Fibroblast of lung (primary cell): ENCODE measurements around the gene KCNN4. TPM values are rescaled to one million over a fixed set of nuclear protein-coding genes. Genes with fewer than 3 reads are reported as not detected.

ENCODE experiments used
- DNase-seq, 2 donors: peaks; one replicate each; pipeline versions ENCODE4 v3.0.0 to v3.0.0-alpha.2; 2010; ENCODE audit warnings: low read depth in 2 of 2
- H2AFZ ChIP-seq: 2 replicates; pipeline ENCODE4 v1.5.1; 2012; ENCODE audit warnings: low read length, control low read depth, inconsistent platforms
- H3K27ac ChIP-seq: 2 replicates; pipeline ENCODE4 v1.5.1; 2011; ENCODE audit warnings: low read length, control low read depth; ENCODE audit not compliant: insufficient read depth
- H3K27me3 ChIP-seq: 2 replicates; pipeline ENCODE4 v1.5.1; 2011; ENCODE audit warnings: mild to moderate bottlenecking, low read length; ENCODE audit not compliant: control insufficient read depth, insufficient read depth
- H3K36me3 ChIP-seq: 2 replicates; pipeline ENCODE4 v1.5.1; 2011; ENCODE audit warnings: low read length; ENCODE audit not compliant: control insufficient read depth, insufficient read depth
- H3K4me1 ChIP-seq: 2 replicates; pipeline ENCODE4 v1.5.1; 2011; ENCODE audit warnings: low read length; ENCODE audit not compliant: control insufficient read depth, insufficient read depth; ENCODE audit errors: extremely low read depth
- H3K4me2 ChIP-seq: 2 replicates; pipeline ENCODE4 v1.5.1; 2011; ENCODE audit warnings: low read length, control low read depth; ENCODE audit not compliant: insufficient read depth; ENCODE audit errors: extremely low read depth
- H3K4me3 ChIP-seq, 4 experiments: fragments of 200-600 bp in 1 of 4; sonication (generic) in 1 of 4; replicated peaks in 1 of 4; 2 replicates each; pipeline ENCODE4 v1.5.1; 2011 to 2016; ENCODE audit warnings: low read length in 4 of 4, low read depth in 3 of 4, mild to moderate bottlenecking in 3 of 4, control low read depth in 2 of 4, inconsistent platforms in 1 of 4, mixed read lengths in 1 of 4; ENCODE audit not compliant: insufficient read depth in 1 of 4; ENCODE audit errors: control extremely low read depth in 1 of 4
- H3K79me2 ChIP-seq: 2 replicates; pipeline ENCODE4 v1.5.1; 2012; ENCODE audit warnings: mild to moderate bottlenecking, low read length, inconsistent platforms; ENCODE audit not compliant: control insufficient read depth, insufficient read depth
- H3K9ac ChIP-seq: 2 replicates; pipeline ENCODE4 v1.5.1; 2011; ENCODE audit warnings: mild to moderate bottlenecking, low read length, control low read depth; ENCODE audit not compliant: insufficient read depth
- H3K9me3 ChIP-seq: 2 replicates; pipeline ENCODE4 v1.5.1; 2012; ENCODE audit warnings: low read depth, low read length; ENCODE audit not compliant: control insufficient read depth, insufficient read depth
- H4K20me1 ChIP-seq: 2 replicates; pipeline ENCODE4 v1.5.1; 2011; ENCODE audit warnings: low read length; ENCODE audit not compliant: control insufficient read depth, insufficient read depth; ENCODE audit errors: extremely low read depth
- CTCF ChIP-seq, 2 donors: IDR thresholded peaks in 1 of 2; conservative IDR thresholded peaks in 1 of 2; 1 replicate in 1 of 2; 2 replicates in 1 of 2; pipeline ENCODE4 v1.5.1; 2011 to 2012; ENCODE audit warnings: low read length in 2 of 2, control low read depth in 1 of 2, inconsistent platforms in 1 of 2, low read depth in 1 of 2, mild to moderate bottlenecking in 1 of 2
- EZH2 ChIP-seq: IDR thresholded peaks from 2 replicates; pipeline ENCODE4 v1.5.1; 2012; ENCODE audit warnings: low read length, control low read depth, mild to moderate bottlenecking; ENCODE audit errors: missing control alignments
- polyA plus RNA-seq, 2 donors: library from polyadenylated mRNA; depleted of rRNA in 1 of 2; stranded (reverse) in 1 of 2; unstranded in 1 of 2; fragments of >200 nt; gene quantifications; 2 replicates each; pipeline ENCODE4 v1.2.1, GENCODE V29; 2011 to 2012; ENCODE audit warnings: missing spikeins in 1 of 2
- total RNA-seq: library from RNA; depleted of rRNA; stranded (reverse); fragments of >200 nt; gene quantifications from 2 replicates; pipeline ENCODE4 v1.2.1, GENCODE V29; 2014

KCNN4 gene
- total and polyA plus RNA-seq, 2 donors (not counting 1 experiment from before 2014, with no cell fraction given): 0.41 to 0.83 TPM

- H3K4me1 ChIP-seq: peaks cover 22% of the 10 kb centered on the region
- peak in 1 of 2 donors; percentile 71 for DNase-seq
- H2AFZ ChIP-seq: no peak overlapping the region
- H4K20me1 ChIP-seq: no peaks in the 10 kb centered on the region
- no peaks in the 10 kb centered on the region for H3K79me2 ChIP-seq
- TF ChIP-seq EZH2: no peak
- TF ChIP-seq CTCF (conservative IDR thresholded peaks at IDR 0.05 in 1 of 2, IDR thresholded peaks at IDR 0.05 in 1 of 2; ENCODE audit: low read depth in 1 of 2, low read length in 2 of 2): no peak
- peak overlapping the region; percentile 45 for H3K27ac ChIP-seq
- no peak overlapping the region for H3K9ac ChIP-seq
- no peaks in the 10 kb centered on the region for H3K9me3 ChIP-seq
- H3K4me2 ChIP-seq: peak overlapping the region; percentile 37
- H3K36me3 ChIP-seq: no peaks in the 10 kb centered on the region
- no peaks in the 10 kb centered on the region for H3K27me3 ChIP-seq
- no peak overlapping the region for H3K4me3 ChIP-seq
Measured at GRCh38 chr19:43763473-43763939, 17.3 kb downstream of the KCNN4 start.

DNA sequence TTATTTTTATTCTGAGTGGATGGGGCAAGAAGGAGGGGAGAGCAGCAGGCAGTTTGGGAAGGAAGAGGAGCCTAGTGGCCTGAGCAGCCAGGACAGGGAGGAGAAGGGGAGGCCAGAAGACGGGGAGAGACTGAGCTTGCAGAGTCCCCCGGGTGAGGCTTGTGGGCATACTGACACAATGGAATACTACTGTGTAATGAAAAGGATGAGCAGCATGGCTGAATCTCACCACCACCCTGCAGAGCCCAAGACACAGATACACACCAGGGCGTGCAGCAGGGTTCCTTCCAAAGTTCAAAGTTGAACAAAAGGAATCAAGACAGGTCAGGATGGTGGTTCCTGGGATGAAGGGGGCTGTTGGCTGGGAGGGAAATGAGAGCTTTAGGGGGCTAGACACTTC, 18.0 kb downstream of the KCNN4 start:
- Histone ChIP-seq H3K79me2 (no peaks in the 10 kb centered on the region), H3K36me3 (no peaks in the 10 kb centered on the region), H3K27ac (no peak overlapping the region), H2AFZ (no peak overlapping the region), H3K4me2 (no peak overlapping the region), H4K20me1 (no peaks in the 10 kb centered on the region), H3K4me3 (no peak overlapping the region), H3K9ac (no peak overlapping the region), H3K9me3 (no peaks in the 10 kb centered on the region), H3K27me3 (no peaks in the 10 kb centered on the region), H3K4me1 (peaks cover 25% of the 10 kb centered on the region)
- TF ChIP-seq CTCF (conservative IDR thresholded peaks at IDR 0.05 in 1 of 2, IDR thresholded peaks at IDR 0.05 in 1 of 2; ENCODE audit: low read depth in 1 of 2, low read length in 2 of 2): no peak
- no peak for TF ChIP-seq EZH2
- DNase-seq: no peak

DNA sequence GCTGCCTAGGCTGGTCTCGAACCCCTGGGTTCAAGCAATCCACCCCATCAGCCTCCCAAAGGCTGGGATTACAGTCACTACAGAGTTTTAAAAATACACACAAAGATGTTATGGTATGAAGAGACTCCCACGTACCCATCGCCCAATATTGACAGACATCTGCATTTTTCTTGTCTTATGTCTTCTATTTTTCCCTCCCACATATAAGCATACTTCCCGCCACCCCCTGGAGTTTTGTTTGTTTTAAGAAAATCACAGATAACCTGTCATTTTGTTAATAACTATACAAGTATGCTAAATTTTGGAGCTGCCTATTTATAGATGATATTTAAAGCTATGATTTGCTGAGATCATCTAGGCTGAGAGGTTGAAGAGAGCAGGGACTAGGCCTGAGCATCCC, 19.8 kb downstream of the KCNN4 start:
- Histone ChIP-seq H3K9ac (no peak overlapping the region), H3K79me2 (no peaks in the 10 kb centered on the region), H3K4me1 (peaks cover 34% of the 10 kb centered on the region), H2AFZ (no peak overlapping the region), H3K27ac (no peak overlapping the region), H3K9me3 (no peaks in the 10 kb centered on the region), H3K36me3 (no peaks in the 10 kb centered on the region), H3K4me3 (no peak overlapping the region), H4K20me1 (no peaks in the 10 kb centered on the region), H3K27me3 (no peaks in the 10 kb centered on the region), H3K4me2 (no peak overlapping the region)
- TF ChIP-seq CTCF (conservative IDR thresholded peaks at IDR 0.05 in 1 of 2, IDR thresholded peaks at IDR 0.05 in 1 of 2; ENCODE audit: low read depth in 1 of 2, low read length in 2 of 2): no peak
- no peak for TF ChIP-seq EZH2
- DNase-seq: peak in 1 of 2 donors; percentile 48
